HG03565 (cell line): ENCODE measurements around the gene PEAK3.

Experiments used
- ATAC-seq: cut with Tn5 transposase; IDR thresholded peaks from one replicate; pipeline ENCODE4 v1.9.1; 2021; ENCODE audit warnings: mild to moderate bottlenecking, moderate library complexity; ENCODE audit not compliant: unreplicated experiment

The PEAK3 gene

GRCh38 chr19:2227415-2228156 is 54.4 kb downstream of the PEAK3 start:
- no peak for ATAC-seq

- no peak for ATAC-seq
Observed at GRCh38 chr19:2226840-2227360, 55.1 kb downstream of the PEAK3 start.

- no peak for ATAC-seq
Observed at GRCh38 chr19:2226051-2226839, 55.7 kb downstream of the PEAK3 start.

GRCh38 chr19:2225415-2226050 is 56.4 kb downstream of the PEAK3 start:
- ATAC-seq, result no peak

- no peak for ATAC-seq
Observed at GRCh38 chr19:2224754-2225349, 57.1 kb downstream of the PEAK3 start.
